ENCODE results near the gene GTPBP6.

Gene GTPBP6

GRCh38 chrX:345020-345925, 26.7 kb upstream of the GTPBP6 start:
- no peak overlapping the region for H3K4me3 ChIP-seq (ENCODE audit: low read depth in 1 of 2, low read length in 1 of 2)
- peaks cover 32% of the 10 kb centered on the region for H3K36me3 ChIP-seq
- H3K4me1 ChIP-seq (ENCODE audit: control insufficient read depth in 1 of 2, insufficient read depth in 1 of 2, low read depth in 1 of 2, low read length in 1 of 2): no peaks in the 10 kb centered on the region
- TF ChIP-seq CTCF (IDR thresholded peaks at IDR 0.05): no peak
- H3K9me3 ChIP-seq: no peaks in the 10 kb centered on the region
- no peaks in the 10 kb centered on the region for H3K27me3 ChIP-seq
- H3K27ac ChIP-seq: no peak overlapping the region

GRCh38 chrX:344371-344901, 25.8 kb upstream of the GTPBP6 start:
- no peaks in the 10 kb centered on the region for H3K27me3 ChIP-seq
- H3K4me3 ChIP-seq (ENCODE audit: low read depth in 1 of 2, low read length in 1 of 2): no peak overlapping the region
- H3K27ac ChIP-seq: no peak overlapping the region
- peaks cover 32% of the 10 kb centered on the region for H3K36me3 ChIP-seq
- no peaks in the 10 kb centered on the region for H3K9me3 ChIP-seq
- no peaks in the 10 kb centered on the region for H3K4me1 ChIP-seq (ENCODE audit: control insufficient read depth in 1 of 2, insufficient read depth in 1 of 2, low read depth in 1 of 2, low read length in 1 of 2)
- TF ChIP-seq CTCF (IDR thresholded peaks at IDR 0.05): no peak

GRCh38 chrX:341541-342101, 23.0 kb upstream of the GTPBP6 start:
- Histone ChIP-seq H3K4me1 (ENCODE audit: control insufficient read depth in 1 of 2, insufficient read depth in 1 of 2, low read depth in 1 of 2, low read length in 1 of 2) (no peaks in the 10 kb centered on the region), H3K27ac (no peak overlapping the region), H3K27me3 (no peaks in the 10 kb centered on the region), H3K4me3 (ENCODE audit: low read depth in 1 of 2, low read length in 1 of 2) (no peak overlapping the region), H3K9me3 (no peaks in the 10 kb centered on the region), H3K36me3 (peaks cover 48% of the 10 kb centered on the region)
- TF ChIP-seq CTCF (IDR thresholded peaks at IDR 0.05): no peak

- no peak for TF ChIP-seq CTCF (IDR thresholded peaks at IDR 0.05)
- no peaks in the 10 kb centered on the region for H3K4me1 ChIP-seq (ENCODE audit: control insufficient read depth in 1 of 2, insufficient read depth in 1 of 2, low read depth in 1 of 2, low read length in 1 of 2)
- no peak overlapping the region for H3K4me3 ChIP-seq (ENCODE audit: low read depth in 1 of 2, low read length in 1 of 2)
- H3K27ac ChIP-seq: no peak overlapping the region
- peaks cover 54% of the 10 kb centered on the region for H3K36me3 ChIP-seq
- H3K9me3 ChIP-seq: no peaks in the 10 kb centered on the region
- H3K27me3 ChIP-seq: no peaks in the 10 kb centered on the region
Observed at GRCh38 chrX:340641-341423, 22.2 kb upstream of the GTPBP6 start.

GRCh38 chrX:340121-340520, 21.5 kb upstream of the GTPBP6 start:
- no peak for TF ChIP-seq CTCF (IDR thresholded peaks at IDR 0.05)
- Histone ChIP-seq H3K4me3 (ENCODE audit: low read depth in 1 of 2, low read length in 1 of 2) (no peak overlapping the region), H3K4me1 (ENCODE audit: control insufficient read depth in 1 of 2, insufficient read depth in 1 of 2, low read depth in 1 of 2, low read length in 1 of 2) (no peaks in the 10 kb centered on the region), H3K27ac (no peak overlapping the region), H3K36me3 (peaks cover 56% of the 10 kb centered on the region), H3K27me3 (no peaks in the 10 kb centered on the region), H3K9me3 (no peaks in the 10 kb centered on the region)

All from neutrophil (primary cell).